ENCODE results near the gene STXBP1. TPM values are rescaled to one million over a fixed set of nuclear protein-coding genes. Genes with fewer than 3 reads are reported as not detected.

The STXBP1 gene
- total RNA-seq, 1 donor from 2014 or later = 44.9 TPM

DNA sequence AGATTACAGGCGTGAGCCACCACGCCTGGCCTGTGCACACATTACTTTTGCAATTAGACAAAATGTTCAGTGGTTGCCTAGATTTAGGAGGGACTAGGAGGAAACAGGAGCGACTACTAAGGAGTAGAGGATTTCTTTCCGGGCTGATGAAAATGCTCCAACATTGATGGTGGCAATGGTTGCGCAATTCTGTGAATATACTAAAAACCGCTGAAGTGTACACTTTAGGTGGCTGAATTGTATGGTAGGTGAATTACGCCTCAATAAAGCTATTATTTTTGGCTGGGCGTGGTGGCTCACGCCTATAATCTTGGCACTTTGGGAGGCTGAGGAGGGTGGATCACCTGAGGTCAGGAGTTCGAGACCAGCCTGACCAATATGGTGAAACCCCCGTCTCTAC, 46.8 kb upstream of the STXBP1 start:
- DNase-seq (ENCODE audit: extremely low spot score, unreplicated experiment) = no peak
- no peak overlapping the region for H3K4me3 Mint-ChIP-seq (ENCODE audit: unreplicated experiment)
- H3K27me3 Mint-ChIP-seq (ENCODE audit: unreplicated experiment) = no peaks in the 10 kb centered on the region
- peaks cover 69% of the 10 kb centered on the region for H3K4me1 Mint-ChIP-seq (ENCODE audit: unreplicated experiment)
- H3K27ac Mint-ChIP-seq (ENCODE audit: unreplicated experiment) = peak overlapping the region; percentile 59
- H3K9me3 Mint-ChIP-seq (ENCODE audit: unreplicated experiment) = no peaks in the 10 kb centered on the region
- TF ChIP-seq CTCF (IDR thresholded peaks at IDR 0.05) = no peak
- H3K36me3 Mint-ChIP-seq (ENCODE audit: unreplicated experiment) = peaks cover 14% of the 10 kb centered on the region

DNA sequence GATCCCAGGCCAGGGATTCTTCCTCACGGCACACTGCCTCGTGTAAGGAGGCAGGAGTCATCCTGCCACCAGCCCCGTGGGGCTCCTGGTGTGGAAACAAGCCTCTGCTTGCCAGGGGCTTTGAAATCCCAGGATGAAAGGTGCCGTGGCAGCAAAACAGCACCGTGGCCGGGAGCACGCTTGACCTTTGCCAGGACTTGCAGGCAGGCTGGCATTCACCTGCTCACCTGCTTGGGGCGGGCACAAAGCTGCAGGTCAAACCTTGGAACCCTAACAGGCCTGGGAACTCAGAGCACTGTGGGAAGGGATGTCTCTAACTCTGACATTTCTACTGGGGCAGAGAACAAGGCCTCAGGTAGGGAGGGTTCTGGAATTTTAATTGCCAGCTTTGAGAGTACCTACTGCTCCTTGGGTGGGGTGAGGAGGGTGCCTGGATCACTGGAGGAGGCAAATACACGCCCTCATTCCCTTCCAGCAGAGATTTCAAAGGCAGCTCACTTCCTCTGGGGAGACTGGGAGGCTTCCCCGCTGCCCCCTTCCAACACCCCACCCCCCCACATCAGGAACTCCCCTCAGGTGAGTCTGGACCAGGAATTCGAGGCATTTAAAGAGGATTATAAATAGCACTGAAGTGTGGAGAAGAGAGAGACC, 45.6 kb upstream of the STXBP1 start:
- no peak for TF ChIP-seq CTCF (IDR thresholded peaks at IDR 0.05)
- no peaks in the 10 kb centered on the region for H3K9me3 Mint-ChIP-seq (ENCODE audit: unreplicated experiment)
- H3K27ac Mint-ChIP-seq (ENCODE audit: unreplicated experiment) = peak overlapping the region; percentile 85
- no peak for DNase-seq (ENCODE audit: extremely low spot score, unreplicated experiment)
- peak overlapping the region; percentile 88 for H3K4me3 Mint-ChIP-seq (ENCODE audit: unreplicated experiment)
- H3K27me3 Mint-ChIP-seq (ENCODE audit: unreplicated experiment) = no peaks in the 10 kb centered on the region
- H3K36me3 Mint-ChIP-seq (ENCODE audit: unreplicated experiment) = peaks cover 10% of the 10 kb centered on the region
- H3K4me1 Mint-ChIP-seq (ENCODE audit: unreplicated experiment) = peaks cover 62% of the 10 kb centered on the region

- Mint-ChIP-seq H3K36me3 (ENCODE audit: unreplicated experiment) (peaks cover 10% of the 10 kb centered on the region), H3K27ac (ENCODE audit: unreplicated experiment) (peak overlapping the region; percentile 85), H3K9me3 (ENCODE audit: unreplicated experiment) (no peaks in the 10 kb centered on the region), H3K27me3 (ENCODE audit: unreplicated experiment) (no peaks in the 10 kb centered on the region), H3K4me1 (ENCODE audit: unreplicated experiment) (peaks cover 61% of the 10 kb centered on the region), H3K4me3 (ENCODE audit: unreplicated experiment) (peak overlapping the region; percentile 88)
- no peak for TF ChIP-seq CTCF (IDR thresholded peaks at IDR 0.05)
- no peak for DNase-seq (ENCODE audit: extremely low spot score, unreplicated experiment)
Observed at GRCh38 chr9:127567035-127567729, 44.9 kb upstream of the STXBP1 start.

GRCh38 chr9:127567730-127568617, 44.1 kb upstream of the STXBP1 start:
- Mint-ChIP-seq H3K9me3 (ENCODE audit: unreplicated experiment) (no peaks in the 10 kb centered on the region), H3K4me1 (ENCODE audit: unreplicated experiment) (peaks cover 61% of the 10 kb centered on the region), H3K27ac (ENCODE audit: unreplicated experiment) (peak overlapping the region; percentile 85), H3K4me3 (ENCODE audit: unreplicated experiment) (peak overlapping the region; percentile 88), H3K27me3 (ENCODE audit: unreplicated experiment) (no peaks in the 10 kb centered on the region), H3K36me3 (ENCODE audit: unreplicated experiment) (peaks cover 6% of the 10 kb centered on the region)
- no peak for TF ChIP-seq CTCF (IDR thresholded peaks at IDR 0.05)
- DNase-seq (ENCODE audit: extremely low spot score, unreplicated experiment) = no peak

DNA sequence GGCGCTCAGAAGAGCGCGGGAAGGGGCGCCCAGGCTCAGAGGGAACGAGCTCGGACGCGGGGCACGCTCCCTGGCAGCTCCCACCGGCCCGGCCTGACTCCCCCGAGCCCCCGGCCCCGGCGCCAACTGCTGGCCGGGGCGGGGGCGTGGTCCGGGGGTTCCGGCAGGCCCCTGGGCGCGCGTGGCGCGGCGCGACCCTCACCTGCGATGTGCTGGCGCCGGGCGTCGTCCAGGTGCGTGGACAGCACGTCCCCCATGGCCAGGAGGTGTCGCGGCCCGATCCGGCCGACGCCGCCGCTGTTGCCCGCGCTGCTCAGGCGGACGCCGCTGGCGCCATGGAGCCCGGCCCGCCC, 43.5 kb upstream of the STXBP1 start:
- Mint-ChIP-seq H3K27ac (ENCODE audit: unreplicated experiment) (no peak overlapping the region), H3K9me3 (ENCODE audit: unreplicated experiment) (no peaks in the 10 kb centered on the region), H3K4me1 (ENCODE audit: unreplicated experiment) (peaks cover 62% of the 10 kb centered on the region), H3K27me3 (ENCODE audit: unreplicated experiment) (no peaks in the 10 kb centered on the region), H3K36me3 (ENCODE audit: unreplicated experiment) (peaks cover 2% of the 10 kb centered on the region), H3K4me3 (ENCODE audit: unreplicated experiment) (peak overlapping the region; percentile 88)
- TF ChIP-seq CTCF (IDR thresholded peaks at IDR 0.05) = no peak
- no peak for DNase-seq (ENCODE audit: extremely low spot score, unreplicated experiment)

All from osteocyte (in vitro differentiated cells).